Measurements from ENCODE around the gene FAM120A. TPM values are rescaled to one million over a fixed set of nuclear protein-coding genes. Genes with fewer than 3 reads are reported as not detected.
A peak's percentile ranks its signal among the peaks of the same experiment; 100 is the strongest.

The FAM120A gene
- total RNA-seq, 5 donors from 2014 or later (not counting 1 experiment from before 2014, with no cell fraction given), result 76.0 to 96.3 (median 93.5) TPM

DNA sequence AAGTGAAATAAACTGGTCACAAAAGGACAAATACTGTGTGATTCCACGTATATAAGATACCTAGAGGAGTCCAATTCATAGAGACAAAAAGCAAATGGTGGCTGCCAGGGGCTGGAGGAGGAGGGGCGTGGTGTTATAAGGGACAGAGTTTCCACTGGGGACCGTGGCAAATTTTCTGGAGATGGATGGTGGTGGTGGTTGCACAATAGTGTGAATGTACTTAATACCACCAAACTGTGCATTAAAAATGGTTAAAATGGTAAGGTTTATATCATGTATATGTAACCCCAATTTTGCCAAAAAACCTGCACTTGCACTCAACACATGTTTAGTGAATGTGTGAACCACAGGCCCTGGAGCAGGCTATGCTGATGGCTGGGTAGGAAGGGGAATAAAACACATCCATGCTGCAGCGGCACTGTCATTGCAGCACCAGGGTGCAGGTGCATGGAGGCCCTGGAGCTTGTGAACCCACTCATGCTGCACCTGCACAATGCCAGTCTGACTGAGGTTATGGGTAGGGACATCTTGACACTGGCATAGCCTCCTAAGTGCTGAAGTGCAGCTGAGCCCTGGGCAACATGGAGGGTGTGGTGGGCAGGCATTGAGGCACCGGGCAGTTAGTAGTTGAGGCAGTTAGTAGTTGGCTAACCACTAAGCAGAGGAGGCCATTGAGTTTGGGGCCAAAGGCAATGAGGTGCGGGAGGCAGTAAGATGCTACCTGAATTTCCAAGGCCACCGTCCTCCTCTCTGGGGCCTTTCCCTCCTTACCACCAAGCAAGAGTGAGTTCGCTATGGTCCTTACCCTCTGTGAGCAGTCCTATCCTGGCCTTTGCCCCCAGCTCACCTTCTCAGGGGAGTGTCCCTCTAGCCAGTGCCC lies 121.4 kb downstream of the FAM120A start:
- DNase-seq (no peak), ATAC-seq (replicated peaks in 1 of 4) (no peak)
- 87% methylated on average over 3 of the region's 8 CpGs for WGBS (ENCODE audit: insufficient coverage)
- Mint-ChIP-seq H3K27me3 (no peaks in the 10 kb centered on the region), H3K4me3 (peak overlapping the region in 1 of 3 donors; percentile 51), H3K4me1 (peaks cover 14 to 26% (median 19%) of the 10 kb centered on the region in 3 donors), H3K27ac (peak overlapping the region; percentile 15 to 44), H3K36me3 (peaks cover 3% of the 10 kb centered on the region), H3K9me3 (peaks cover 3 to 6% (median 3%) of the 10 kb centered on the region in 3 donors)
- POLR2A ChIA-PET, result interaction anchor here in 1 of 2 donors (0.6 kb wide), 1 partner anchor 510 kb away, joined by 3 read pairs; no protein-coding TSS in a partner anchor
- Histone ChIP-seq H3K9me3 (peaks cover 2% of the 10 kb centered on the region), H3K4me1 (ENCODE audit: control insufficient read depth in 1 of 2, extremely low read depth in 1 of 2, insufficient read depth in 2 of 2, low read length in 2 of 2) (peaks cover 10 to 21% of the 10 kb centered on the region in 2 experiments), H3K4me3 (ENCODE audit: control insufficient read depth in 1 of 2, extremely low read depth in 1 of 2, low read length in 1 of 2) (no peak overlapping the region), H3K36me3 (ENCODE audit: control insufficient read depth in 2 of 2, extremely low read depth in 1 of 2, insufficient read depth in 1 of 2, low read length in 1 of 2) (no peaks in the 10 kb centered on the region), H3K27me3 (replicated peaks in 1 of 2; ENCODE audit: control insufficient read depth in 2 of 2, extremely low read depth in 1 of 2, insufficient read depth in 2 of 2, low read length in 1 of 2) (no peaks in the 10 kb centered on the region), H3K27ac (ENCODE audit: low read length) (no peak overlapping the region)
- CTCF ChIA-PET, result interaction anchor here in 1 of 2 donors (0.5 kb wide), 1 partner anchor 528 kb away, joined by 3 read pairs; no protein-coding TSS in a partner anchor

DNA sequence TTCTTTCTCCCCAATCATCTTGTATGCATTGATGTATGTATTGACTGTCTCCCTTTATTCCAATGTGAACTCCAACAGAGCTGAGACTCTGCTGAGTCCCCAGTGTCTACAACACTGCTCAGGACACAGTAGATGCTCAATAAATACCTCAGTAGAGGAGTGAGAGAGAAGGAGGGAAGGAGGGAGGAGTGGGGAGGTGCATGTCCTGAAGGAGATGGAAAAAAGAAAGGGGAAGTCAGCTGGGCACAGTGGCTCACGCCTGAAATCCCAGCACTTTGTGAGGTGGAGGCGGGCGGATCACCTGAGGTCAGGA lies 122.0 kb downstream of the FAM120A start:
- peaks cover 2% of the 10 kb centered on the region for H3K9me3 ChIP-seq
- Mint-ChIP-seq H3K27me3 (no peaks in the 10 kb centered on the region), H3K9me3 (peaks cover 3 to 6% (median 3%) of the 10 kb centered on the region in 3 donors), H3K4me1 (peaks cover 20 to 30% (median 25%) of the 10 kb centered on the region in 3 donors), H3K4me3 (peak overlapping the region in 2 of 3 donors; percentile 51 to 55), H3K36me3 (peaks cover 3% of the 10 kb centered on the region), H3K27ac (no peak overlapping the region)
- peaks cover 13 to 27% of the 10 kb centered on the region in 2 experiments for H3K4me1 ChIP-seq (ENCODE audit: control insufficient read depth in 1 of 2, extremely low read depth in 1 of 2, insufficient read depth in 2 of 2, low read length in 2 of 2)
- ChIA-PET POLR2A (no interaction called here), CTCF (interaction anchor here in 1 of 2 donors (0.5 kb wide), 1 partner anchor 528 kb away, joined by 3 read pairs; no protein-coding TSS in a partner anchor)
- no peaks in the 10 kb centered on the region for H3K27me3 ChIP-seq (replicated peaks in 1 of 2; ENCODE audit: control insufficient read depth in 2 of 2, extremely low read depth in 1 of 2, insufficient read depth in 2 of 2, low read length in 1 of 2)
- no CpG with 5 or more reads among the region's 3 CpGs for WGBS (ENCODE audit: insufficient coverage)
- no peaks in the 10 kb centered on the region for H3K36me3 ChIP-seq (ENCODE audit: control insufficient read depth in 2 of 2, extremely low read depth in 1 of 2, insufficient read depth in 1 of 2, low read length in 1 of 2)
- no peak overlapping the region for H3K27ac ChIP-seq (ENCODE audit: low read length)
- no peak overlapping the region for H3K4me3 ChIP-seq (ENCODE audit: control insufficient read depth in 1 of 2, extremely low read depth in 1 of 2, low read length in 1 of 2)
- DNase-seq (no peak), ATAC-seq (replicated peaks in 1 of 4) (no peak)

DNA sequence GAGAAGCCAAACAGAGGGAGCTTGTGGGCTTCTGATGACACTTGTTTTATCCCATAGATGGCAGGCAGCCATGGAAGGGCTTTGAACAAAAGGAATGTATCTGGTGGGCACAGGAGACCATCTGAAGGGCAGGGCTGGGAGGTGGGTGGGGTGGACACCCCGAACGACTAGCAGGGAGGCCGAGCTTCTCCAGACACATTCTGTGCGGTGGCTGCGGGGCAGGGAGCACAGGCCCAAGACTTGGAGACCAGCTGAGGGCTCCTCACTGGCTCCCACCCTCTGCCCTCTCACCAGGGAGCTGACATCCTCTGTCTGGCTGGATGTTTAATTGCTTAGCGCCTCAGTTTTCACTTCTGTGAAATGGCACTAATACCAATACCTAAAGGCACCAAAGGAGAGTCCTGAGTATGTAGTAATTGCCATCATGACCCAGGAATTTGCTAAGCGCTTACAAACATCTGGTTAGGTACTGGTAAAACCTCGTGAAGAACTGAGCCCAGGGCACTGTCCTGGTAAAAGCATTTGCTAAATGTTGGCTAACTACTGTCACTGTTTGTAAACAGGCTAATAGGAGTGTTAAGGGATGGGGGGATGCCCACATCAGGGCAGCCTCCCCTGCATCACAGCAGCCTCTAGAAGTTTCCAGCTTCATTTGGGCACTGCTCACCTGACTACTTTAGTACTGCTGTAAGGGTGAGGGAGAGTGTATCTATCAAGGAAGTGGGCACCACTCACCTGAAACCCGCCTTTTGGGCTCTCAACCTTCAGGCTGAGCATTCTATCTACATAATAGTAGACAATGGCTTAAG lies 122.8 kb downstream of the FAM120A start:
- no peaks in the 10 kb centered on the region for H3K27me3 Mint-ChIP-seq
- H3K27ac ChIP-seq (ENCODE audit: low read length), result no peak overlapping the region
- no peak for DNase-seq

DNA sequence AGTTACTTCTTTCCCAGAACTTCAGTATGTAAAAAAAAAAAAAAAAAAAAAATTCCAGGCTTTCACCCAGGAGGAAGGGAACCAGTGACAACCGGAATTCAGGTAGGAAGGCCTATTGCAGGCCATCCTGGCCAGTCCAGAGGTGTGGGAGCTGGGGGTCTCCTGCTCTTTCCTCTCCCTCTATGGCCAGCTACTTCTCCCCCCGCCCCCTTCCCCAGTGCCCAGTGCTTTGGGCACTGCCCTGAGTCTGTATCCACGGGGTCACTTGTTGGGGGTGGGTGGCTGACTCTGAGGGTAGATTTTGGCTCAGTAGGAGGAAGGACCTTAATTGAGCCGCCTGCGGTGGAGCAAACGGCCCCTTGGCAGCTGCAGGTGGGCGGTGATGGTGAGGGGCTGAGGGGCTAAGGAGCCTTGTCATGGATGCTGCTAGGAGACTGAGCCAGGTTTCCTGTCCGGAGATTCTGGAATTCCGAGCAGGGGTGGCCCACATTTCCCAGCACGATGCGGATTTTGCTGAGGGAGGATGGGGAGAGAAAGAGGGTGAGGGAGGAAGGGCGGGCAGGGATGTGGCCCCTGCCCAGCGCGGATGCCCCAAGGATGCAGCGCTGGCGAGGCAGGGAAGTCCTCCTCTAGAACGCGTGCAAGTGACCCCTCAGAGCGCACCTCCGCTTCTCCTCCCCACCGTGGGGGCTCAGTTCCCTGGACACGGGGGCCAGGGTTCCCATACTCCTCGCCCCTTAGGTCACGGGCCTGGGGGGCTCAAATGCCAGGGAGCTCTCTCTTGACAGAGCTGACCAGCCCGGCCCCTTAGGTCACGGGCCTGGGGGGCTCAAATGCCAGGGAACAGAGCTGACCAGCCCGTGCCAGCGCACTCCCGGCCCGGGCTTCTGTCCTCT lies 123.7 kb downstream of the FAM120A start:
- Histone ChIP-seq H3K9me3 (peaks cover 2% of the 10 kb centered on the region), H3K4me1 (ENCODE audit: control insufficient read depth in 1 of 2, extremely low read depth in 1 of 2, insufficient read depth in 2 of 2, low read length in 2 of 2) (peaks cover 15 to 35% of the 10 kb centered on the region in 2 experiments), H3K27ac (ENCODE audit: low read length) (peak overlapping the region; percentile 73), H3K36me3 (ENCODE audit: control insufficient read depth in 2 of 2, extremely low read depth in 1 of 2, insufficient read depth in 1 of 2, low read length in 1 of 2) (no peaks in the 10 kb centered on the region), H3K27me3 (replicated peaks in 1 of 2; ENCODE audit: control insufficient read depth in 2 of 2, extremely low read depth in 1 of 2, insufficient read depth in 2 of 2, low read length in 1 of 2) (no peaks in the 10 kb centered on the region), H3K4me3 (ENCODE audit: control insufficient read depth in 1 of 2, extremely low read depth in 1 of 2, low read length in 1 of 2) (peak overlapping the region; percentile 58 to 86)
- WGBS (ENCODE audit: insufficient coverage), result 44% methylated on average over 19 of the region's 30 CpGs
- Mint-ChIP-seq H3K4me3 (peak overlapping the region; percentile 83 to 87 (median 87)), H3K4me1 (peaks cover 37 to 44% (median 42%) of the 10 kb centered on the region in 3 donors), H3K36me3 (peaks cover 3% of the 10 kb centered on the region), H3K27ac (peak overlapping the region; percentile 91 to 92), H3K9me3 (peaks cover 3 to 6% (median 3%) of the 10 kb centered on the region in 3 donors), H3K27me3 (no peaks in the 10 kb centered on the region)
- ATAC-seq (replicated peaks in 1 of 4) (no peak), DNase-seq (peak in 1 of 35 experiments; percentile 14)
- CTCF ChIA-PET, result interaction anchor here in 1 of 2 donors (0.6 to 1.5 kb wide), 3 partner anchors 9 to 810 kb away, joined by 3 to 12 read pairs (median 8); no protein-coding TSS in a partner anchor
- POLR2A ChIA-PET, result interaction anchor here in 1 of 2 donors (0.6 kb wide), 1 partner anchor 8 kb away, joined by 3 read pairs; no protein-coding TSS in a partner anchor

More for the DNA sequence above, 122.8 kb downstream of the FAM120A start:
- peak overlapping the region; percentile 8 to 48 for H3K27ac Mint-ChIP-seq
- peaks cover 3 to 6% (median 3%) of the 10 kb centered on the region in 3 donors for H3K9me3 Mint-ChIP-seq
- ChIA-PET CTCF (interaction anchor here in 1 of 2 donors (0.6 kb wide), 1 partner anchor 126 kb away, joined by 7 read pairs; no protein-coding TSS in a partner anchor), POLR2A (no interaction called here)
- no peak overlapping the region for H3K4me3 ChIP-seq (ENCODE audit: control insufficient read depth in 1 of 2, extremely low read depth in 1 of 2, low read length in 1 of 2)
- no peaks in the 10 kb centered on the region for H3K36me3 ChIP-seq (ENCODE audit: control insufficient read depth in 2 of 2, extremely low read depth in 1 of 2, insufficient read depth in 1 of 2, low read length in 1 of 2)
- H3K4me3 Mint-ChIP-seq, result peak overlapping the region; percentile 83 to 87 (median 87)
- H3K4me1 ChIP-seq (ENCODE audit: control insufficient read depth in 1 of 2, extremely low read depth in 1 of 2, insufficient read depth in 2 of 2, low read length in 2 of 2), result peaks cover 13 to 32% of the 10 kb centered on the region in 2 experiments
- no peaks in the 10 kb centered on the region for H3K27me3 ChIP-seq (replicated peaks in 1 of 2; ENCODE audit: control insufficient read depth in 2 of 2, extremely low read depth in 1 of 2, insufficient read depth in 2 of 2, low read length in 1 of 2)
- peaks cover 28 to 38% (median 33%) of the 10 kb centered on the region in 3 donors for H3K4me1 Mint-ChIP-seq
- H3K36me3 Mint-ChIP-seq, result peaks cover 3% of the 10 kb centered on the region
- ATAC-seq (replicated peaks in 1 of 4), result no peak
- WGBS (ENCODE audit: insufficient coverage), result 91% methylated on average over 4 of the region's 9 CpGs
- H3K9me3 ChIP-seq, result peaks cover 2% of the 10 kb centered on the region

DNA sequence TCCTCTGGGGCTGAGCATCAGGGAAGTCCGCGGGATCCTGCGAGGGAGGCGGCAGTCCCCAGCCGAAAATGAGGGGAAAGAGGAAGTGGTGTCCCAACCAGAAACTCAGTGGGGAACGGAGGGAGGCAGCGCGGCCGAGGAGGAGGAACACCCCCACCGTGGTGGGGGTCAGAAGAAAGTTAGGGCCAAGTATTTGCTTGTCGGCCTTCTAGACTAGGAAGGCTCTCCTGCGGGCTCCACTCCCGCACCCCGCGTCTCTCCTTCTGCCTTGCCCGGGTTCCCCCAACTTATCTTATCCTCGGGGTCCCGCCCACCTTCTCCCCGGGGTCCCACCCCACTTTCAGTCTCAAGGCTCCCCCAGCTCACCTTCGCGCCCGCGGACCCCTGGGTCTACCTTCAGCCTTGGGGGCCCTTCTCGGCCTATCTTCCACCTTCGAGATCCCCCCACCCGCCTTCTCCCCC lies 124.3 kb downstream of the FAM120A start:
- ATAC-seq (replicated peaks in 1 of 4), result peak; percentile 42 to 63 (median 48)
- peak overlapping the region; percentile 73 for H3K27ac ChIP-seq (ENCODE audit: low read length)

More for the DNA sequence above, 124.3 kb downstream of the FAM120A start:
- Mint-ChIP-seq H3K9me3 (peaks cover 0 to under 1% (median 0%) of the 10 kb centered on the region in 3 donors), H3K4me3 (peak overlapping the region; percentile 83 to 87 (median 87)), H3K27me3 (no peaks in the 10 kb centered on the region), H3K36me3 (no peaks in the 10 kb centered on the region), H3K27ac (peak overlapping the region; percentile 91 to 92), H3K4me1 (peaks cover 43 to 51% (median 49%) of the 10 kb centered on the region in 3 donors)
- Histone ChIP-seq H3K4me3 (ENCODE audit: control insufficient read depth in 1 of 2, extremely low read depth in 1 of 2, low read length in 1 of 2) (peak overlapping the region; percentile 58 to 86), H3K9me3 (peaks cover 1% of the 10 kb centered on the region), H3K4me1 (ENCODE audit: control insufficient read depth in 1 of 2, extremely low read depth in 1 of 2, insufficient read depth in 2 of 2, low read length in 2 of 2) (peaks cover 15 to 35% of the 10 kb centered on the region in 2 experiments), H3K27me3 (replicated peaks in 1 of 2; ENCODE audit: control insufficient read depth in 2 of 2, extremely low read depth in 1 of 2, insufficient read depth in 2 of 2, low read length in 1 of 2) (no peaks in the 10 kb centered on the region), H3K36me3 (ENCODE audit: control insufficient read depth in 2 of 2, extremely low read depth in 1 of 2, insufficient read depth in 1 of 2, low read length in 1 of 2) (no peaks in the 10 kb centered on the region)
- DNase-seq, result peak in 33 of 35 experiments; percentile 29 to 64 (median 50)
- under 1% methylated on average over 17 of the region's 26 CpGs for WGBS (ENCODE audit: insufficient coverage)
- CTCF ChIA-PET, result interaction anchor here in 1 of 2 donors (0.6 to 1.5 kb wide), 3 partner anchors 10 to 811 kb away, joined by 3 to 12 read pairs (median 8); no protein-coding TSS in a partner anchor
- POLR2A ChIA-PET, result interaction anchor here in 1 of 2 donors (0.6 kb wide), 1 partner anchor 9 kb away, joined by 3 read pairs; no protein-coding TSS in a partner anchor

All from T-cell (primary cell).